Measurements from ENCODE around the gene RORB.

DNA sequence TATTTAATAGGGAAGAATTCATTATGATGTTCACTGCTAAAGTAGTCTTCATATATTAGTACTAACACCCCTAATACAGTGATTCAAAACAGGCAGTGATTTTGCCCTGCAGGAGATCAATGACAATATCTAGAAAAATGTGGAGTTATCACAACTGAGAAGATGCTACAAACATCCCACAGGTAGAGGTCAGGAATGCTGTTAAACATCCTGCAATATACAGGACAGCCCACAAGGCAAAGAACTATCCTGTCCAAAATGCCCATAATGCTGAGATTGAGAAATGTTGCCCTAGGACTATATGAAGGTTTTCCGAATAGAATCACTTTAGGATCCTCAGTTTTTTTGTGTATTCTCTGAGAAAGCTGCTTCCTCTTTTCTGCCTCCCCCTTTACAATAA lies 15.3 kb downstream of the RORB start:
- TF ChIP-seq POLR2AphosphoS5 (IDR thresholded peaks at IDR 0.05; ENCODE audit: low read depth) (no peak), GABPA (IDR thresholded peaks at IDR 0.05; ENCODE audit: low read depth) (no peak)
- TF ChIP-seq, protein P1, sequence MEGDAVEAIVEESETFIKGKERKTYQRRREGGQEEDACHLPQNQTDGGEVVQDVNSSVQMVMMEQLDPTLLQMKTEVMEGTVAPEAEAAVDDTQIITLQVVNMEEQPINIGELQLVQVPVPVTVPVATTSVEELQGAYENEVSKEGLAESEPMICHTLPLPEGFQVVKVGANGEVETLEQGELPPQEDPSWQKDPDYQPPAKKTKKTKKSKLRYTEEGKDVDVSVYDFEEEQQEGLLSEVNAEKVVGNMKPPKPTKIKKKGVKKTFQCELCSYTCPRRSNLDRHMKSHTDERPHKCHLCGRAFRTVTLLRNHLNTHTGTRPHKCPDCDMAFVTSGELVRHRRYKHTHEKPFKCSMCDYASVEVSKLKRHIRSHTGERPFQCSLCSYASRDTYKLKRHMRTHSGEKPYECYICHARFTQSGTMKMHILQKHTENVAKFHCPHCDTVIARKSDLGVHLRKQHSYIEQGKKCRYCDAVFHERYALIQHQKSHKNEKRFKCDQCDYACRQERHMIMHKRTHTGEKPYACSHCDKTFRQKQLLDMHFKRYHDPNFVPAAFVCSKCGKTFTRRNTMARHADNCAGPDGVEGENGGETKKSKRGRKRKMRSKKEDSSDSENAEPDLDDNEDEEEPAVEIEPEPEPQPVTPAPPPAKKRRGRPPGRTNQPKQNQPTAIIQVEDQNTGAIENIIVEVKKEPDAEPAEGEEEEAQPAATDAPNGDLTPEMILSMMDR (IDR thresholded peaks at IDR 0.05; ENCODE audit: insufficient read depth, low read length), result no peak
- TF ChIP-seq, protein P2, sequence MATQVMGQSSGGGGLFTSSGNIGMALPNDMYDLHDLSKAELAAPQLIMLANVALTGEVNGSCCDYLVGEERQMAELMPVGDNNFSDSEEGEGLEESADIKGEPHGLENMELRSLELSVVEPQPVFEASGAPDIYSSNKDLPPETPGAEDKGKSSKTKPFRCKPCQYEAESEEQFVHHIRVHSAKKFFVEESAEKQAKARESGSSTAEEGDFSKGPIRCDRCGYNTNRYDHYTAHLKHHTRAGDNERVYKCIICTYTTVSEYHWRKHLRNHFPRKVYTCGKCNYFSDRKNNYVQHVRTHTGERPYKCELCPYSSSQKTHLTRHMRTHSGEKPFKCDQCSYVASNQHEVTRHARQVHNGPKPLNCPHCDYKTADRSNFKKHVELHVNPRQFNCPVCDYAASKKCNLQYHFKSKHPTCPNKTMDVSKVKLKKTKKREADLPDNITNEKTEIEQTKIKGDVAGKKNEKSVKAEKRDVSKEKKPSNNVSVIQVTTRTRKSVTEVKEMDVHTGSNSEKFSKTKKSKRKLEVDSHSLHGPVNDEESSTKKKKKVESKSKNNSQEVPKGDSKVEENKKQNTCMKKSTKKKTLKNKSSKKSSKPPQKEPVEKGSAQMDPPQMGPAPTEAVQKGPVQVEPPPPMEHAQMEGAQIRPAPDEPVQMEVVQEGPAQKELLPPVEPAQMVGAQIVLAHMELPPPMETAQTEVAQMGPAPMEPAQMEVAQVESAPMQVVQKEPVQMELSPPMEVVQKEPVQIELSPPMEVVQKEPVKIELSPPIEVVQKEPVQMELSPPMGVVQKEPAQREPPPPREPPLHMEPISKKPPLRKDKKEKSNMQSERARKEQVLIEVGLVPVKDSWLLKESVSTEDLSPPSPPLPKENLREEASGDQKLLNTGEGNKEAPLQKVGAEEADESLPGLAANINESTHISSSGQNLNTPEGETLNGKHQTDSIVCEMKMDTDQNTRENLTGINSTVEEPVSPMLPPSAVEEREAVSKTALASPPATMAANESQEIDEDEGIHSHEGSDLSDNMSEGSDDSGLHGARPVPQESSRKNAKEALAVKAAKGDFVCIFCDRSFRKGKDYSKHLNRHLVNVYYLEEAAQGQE (IDR thresholded peaks at IDR 0.05; ENCODE audit: insufficient replicate concordance, low read depth), result no peak
